Vagina (tissue), 2 donors: Measurements from ENCODE around the gene OPRL1. TPM values are rescaled to one million over a fixed set of nuclear protein-coding genes. Genes with fewer than 3 reads are reported as not detected.

Experiments used
- DNase-seq, 2 donors: peaks; one replicate each; pipeline ENCODE4 v3.0.0-alpha.2; 2017; ENCODE audit errors: extremely low spot score in 2 of 2
- H3K27ac ChIP-seq: fragments of 200-600 bp; sonication (generic); one replicate; pipeline ENCODE4 v1.5.1; 2019
- H3K27me3 ChIP-seq: fragments of 200-600 bp; sonication (generic); one replicate; pipeline ENCODE4 v1.5.1; 2019
- H3K36me3 ChIP-seq, 2 donors: fragments of 200-600 bp; sonication (generic); one replicate each; pipeline ENCODE4 v1.5.1; 2017 to 2019
- H3K4me1 ChIP-seq: fragments of 200-600 bp; sonication (generic); one replicate; pipeline ENCODE4 v1.5.1; 2019
- H3K4me3 ChIP-seq, 2 donors: fragments of 200-600 bp; sonication (generic); 1 replicate in 1 of 2; 2 replicates in 1 of 2; pipeline ENCODE4 v1.5.1; 2016 to 2019
- H3K9me3 ChIP-seq: fragments of 200-600 bp; sonication (generic); one replicate; pipeline ENCODE4 v1.5.1; 2019
- POLR2A ChIP-seq, 2 donors: fragments of 450-650 bp; IDR thresholded peaks; one replicate each; pipeline ENCODE4 v1.6.1; 2017; ENCODE audit warnings: antibody characterized with exemption in 2 of 2, mild to moderate bottlenecking in 2 of 2, moderate library complexity in 2 of 2
- POLR2AphosphoS5 ChIP-seq, 2 donors: sonication (generic); formaldehyde crosslinking; IDR thresholded peaks; one replicate each; pipeline ENCODE4 v1.9.0; 2017; ENCODE audit warnings: antibody characterized with exemption in 2 of 2, mild to moderate bottlenecking in 2 of 2, low read depth in 1 of 2; ENCODE audit not compliant: insufficient read depth in 1 of 2
- intact Hi-C: fragments of 100-400 bp; cut with DNase I; formaldehyde crosslinking; loops from one replicate; pipeline ENCODE4 v1.15.1; 2023
- total RNA-seq: library from RNA; depleted of rRNA; stranded (reverse); fragments of >200 nt; gene quantifications from one replicate; pipeline ENCODE4 v1.2.3, GENCODE V29; 2016
- TF ChIP-seq, protein P1 (sequence below), 3 experiments: fragments of 450-650 bp in 2 of 3; fragments of 200-600 bp in 1 of 3; sonication (generic) in 1 of 3; IDR thresholded peaks; one replicate each; pipeline ENCODE4 v1.5.1; 2017 to 2019; ENCODE audit warnings: antibody characterized with exemption in 3 of 3, mild to moderate bottlenecking in 2 of 3, moderate library complexity in 2 of 3

OPRL1 gene
- total RNA-seq, 1 donor from 2014 or later: 1.5 TPM

DNA sequence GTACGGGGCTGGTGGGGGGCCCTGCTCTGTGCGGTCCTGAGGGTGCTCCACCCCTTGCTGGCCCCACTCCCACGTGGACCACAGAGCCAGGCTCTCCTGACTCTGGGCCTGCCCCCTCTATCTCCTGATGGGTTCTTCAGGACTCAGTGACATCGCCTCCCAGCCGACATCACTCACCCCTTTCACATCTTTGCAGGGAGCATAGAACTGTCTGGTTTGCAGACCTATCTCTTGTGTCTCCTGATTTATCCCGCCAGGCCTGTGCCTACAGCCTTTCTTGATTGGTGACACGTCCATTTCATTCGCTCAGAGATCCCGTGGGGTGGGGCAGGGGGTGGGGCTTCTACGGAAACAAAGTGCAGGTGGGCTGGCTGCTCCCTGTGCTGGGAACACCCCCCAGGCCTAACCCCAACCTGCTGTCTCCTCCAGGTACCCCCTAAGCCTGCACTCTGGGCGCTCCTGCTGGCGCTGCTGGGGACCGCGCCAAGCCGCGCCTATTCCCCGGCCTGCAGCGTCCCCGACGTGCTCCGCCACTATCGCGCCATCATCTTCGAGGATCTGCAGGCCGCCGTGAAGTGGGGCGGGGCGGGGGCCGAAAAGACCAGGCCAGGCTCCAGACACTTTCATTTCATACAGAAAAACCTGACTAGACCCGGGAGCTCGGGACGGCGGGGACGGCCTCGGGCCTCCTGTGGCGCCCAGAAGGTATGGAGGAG lies 42.2 kb upstream of the OPRL1 start:
- peaks cover 46% of the 10 kb centered on the region for H3K4me1 ChIP-seq
- peak overlapping the region; percentile 47 to 60 for H3K4me3 ChIP-seq
- H3K36me3 ChIP-seq: peaks cover 0 to 5% of the 10 kb centered on the region in 2 donors
- DNase-seq: no peak
- H3K27ac ChIP-seq: no peak overlapping the region
- intact Hi-C loops: no loop called here
- TF ChIP-seq, protein P1, sequence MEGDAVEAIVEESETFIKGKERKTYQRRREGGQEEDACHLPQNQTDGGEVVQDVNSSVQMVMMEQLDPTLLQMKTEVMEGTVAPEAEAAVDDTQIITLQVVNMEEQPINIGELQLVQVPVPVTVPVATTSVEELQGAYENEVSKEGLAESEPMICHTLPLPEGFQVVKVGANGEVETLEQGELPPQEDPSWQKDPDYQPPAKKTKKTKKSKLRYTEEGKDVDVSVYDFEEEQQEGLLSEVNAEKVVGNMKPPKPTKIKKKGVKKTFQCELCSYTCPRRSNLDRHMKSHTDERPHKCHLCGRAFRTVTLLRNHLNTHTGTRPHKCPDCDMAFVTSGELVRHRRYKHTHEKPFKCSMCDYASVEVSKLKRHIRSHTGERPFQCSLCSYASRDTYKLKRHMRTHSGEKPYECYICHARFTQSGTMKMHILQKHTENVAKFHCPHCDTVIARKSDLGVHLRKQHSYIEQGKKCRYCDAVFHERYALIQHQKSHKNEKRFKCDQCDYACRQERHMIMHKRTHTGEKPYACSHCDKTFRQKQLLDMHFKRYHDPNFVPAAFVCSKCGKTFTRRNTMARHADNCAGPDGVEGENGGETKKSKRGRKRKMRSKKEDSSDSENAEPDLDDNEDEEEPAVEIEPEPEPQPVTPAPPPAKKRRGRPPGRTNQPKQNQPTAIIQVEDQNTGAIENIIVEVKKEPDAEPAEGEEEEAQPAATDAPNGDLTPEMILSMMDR (IDR thresholded peaks at IDR 0.05): no peak
- TF ChIP-seq POLR2AphosphoS5 (IDR thresholded peaks at IDR 0.05; ENCODE audit: insufficient read depth in 1 of 2, low read depth in 1 of 2) (no peak), POLR2A (IDR thresholded peaks at IDR 0.05) (no peak)
- H3K27me3 ChIP-seq: peaks cover 7% of the 10 kb centered on the region
- no peaks in the 10 kb centered on the region for H3K9me3 ChIP-seq

DNA sequence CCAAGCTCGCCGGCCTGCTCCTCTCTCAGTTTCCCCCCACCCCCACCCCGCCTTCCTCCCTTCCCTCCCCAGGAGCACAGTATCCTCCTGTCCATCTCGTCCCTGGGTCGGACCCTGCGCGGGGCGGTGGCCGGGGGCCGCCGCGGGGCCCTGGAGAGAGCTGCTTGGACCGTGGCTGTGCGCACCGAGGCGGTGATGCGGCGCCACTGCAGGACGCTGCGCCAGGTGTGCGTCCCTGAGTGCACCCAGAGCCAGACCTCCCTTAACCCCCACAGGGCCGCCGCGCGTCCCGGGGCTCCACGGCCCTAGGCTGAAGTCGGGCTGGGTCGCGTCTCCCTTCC lies 41.7 kb upstream of the OPRL1 start:
- Histone ChIP-seq H3K9me3 (no peaks in the 10 kb centered on the region), H3K4me3 (peak overlapping the region; percentile 47 to 60), H3K4me1 (peaks cover 46% of the 10 kb centered on the region), H3K36me3 (no peaks in the 10 kb centered on the region), H3K27me3 (peaks cover 7% of the 10 kb centered on the region), H3K27ac (no peak overlapping the region)
- no peak for DNase-seq
- intact Hi-C loops: no loop called here
- TF ChIP-seq POLR2A (IDR thresholded peaks at IDR 0.05) (no peak), POLR2AphosphoS5 (IDR thresholded peaks at IDR 0.05; ENCODE audit: insufficient read depth in 1 of 2, low read depth in 1 of 2) (no peak)
- TF ChIP-seq, protein P1 (IDR thresholded peaks at IDR 0.05): no peak

DNA sequence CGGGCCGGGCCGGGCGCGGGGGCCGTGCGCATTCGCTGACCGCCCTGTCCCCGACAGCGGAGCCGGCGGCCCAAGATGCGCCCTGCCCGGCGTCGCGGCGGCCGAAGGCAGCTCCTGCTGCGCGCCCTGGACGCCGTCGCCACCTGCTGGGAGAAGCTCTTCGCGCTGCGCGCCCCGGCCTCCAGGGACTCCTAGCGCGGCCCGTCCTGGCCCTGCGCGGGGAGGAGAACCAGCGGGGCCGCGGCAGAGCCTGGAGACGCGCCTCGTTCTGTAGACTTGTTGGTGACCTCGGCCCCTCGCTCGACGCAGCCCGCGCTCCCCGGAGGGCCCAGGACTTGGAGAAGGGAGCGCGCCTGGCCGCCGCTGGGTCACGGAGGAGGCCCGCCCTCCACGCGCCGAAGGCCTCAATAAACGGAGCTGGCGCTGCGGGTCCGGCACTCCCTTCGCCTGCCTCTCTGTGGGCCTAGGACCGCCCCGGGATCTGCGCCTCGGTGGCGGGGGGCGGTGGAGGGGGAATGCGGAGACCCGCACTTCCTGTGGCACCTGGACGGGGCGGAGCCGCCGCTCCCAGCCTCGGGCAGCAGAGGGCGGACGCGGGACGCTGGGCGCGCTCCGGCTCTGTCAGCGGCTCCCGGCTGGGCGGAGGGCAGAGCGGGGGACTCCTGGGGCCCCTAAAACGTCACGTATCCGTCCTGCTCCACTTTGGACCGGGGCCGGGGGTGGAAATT lies 41.2 kb upstream of the OPRL1 start:
- Histone ChIP-seq H3K36me3 (no peaks in the 10 kb centered on the region), H3K4me1 (peaks cover 46% of the 10 kb centered on the region), H3K27me3 (peaks cover 7% of the 10 kb centered on the region), H3K27ac (peak overlapping the region; percentile 21), H3K4me3 (peak overlapping the region; percentile 47 to 60), H3K9me3 (no peaks in the 10 kb centered on the region)
- intact Hi-C loops: no loop called here
- no peak for TF ChIP-seq POLR2A (IDR thresholded peaks at IDR 0.05)
- TF ChIP-seq, protein P1 (IDR thresholded peaks at IDR 0.05): peak in 2 of 3 experiments; percentile 22 to 56
- TF ChIP-seq POLR2AphosphoS5 (IDR thresholded peaks at IDR 0.05; ENCODE audit: insufficient read depth in 1 of 2, low read depth in 1 of 2): peak in 1 of 2 donors; percentile 49
- no peak for DNase-seq

DNA sequence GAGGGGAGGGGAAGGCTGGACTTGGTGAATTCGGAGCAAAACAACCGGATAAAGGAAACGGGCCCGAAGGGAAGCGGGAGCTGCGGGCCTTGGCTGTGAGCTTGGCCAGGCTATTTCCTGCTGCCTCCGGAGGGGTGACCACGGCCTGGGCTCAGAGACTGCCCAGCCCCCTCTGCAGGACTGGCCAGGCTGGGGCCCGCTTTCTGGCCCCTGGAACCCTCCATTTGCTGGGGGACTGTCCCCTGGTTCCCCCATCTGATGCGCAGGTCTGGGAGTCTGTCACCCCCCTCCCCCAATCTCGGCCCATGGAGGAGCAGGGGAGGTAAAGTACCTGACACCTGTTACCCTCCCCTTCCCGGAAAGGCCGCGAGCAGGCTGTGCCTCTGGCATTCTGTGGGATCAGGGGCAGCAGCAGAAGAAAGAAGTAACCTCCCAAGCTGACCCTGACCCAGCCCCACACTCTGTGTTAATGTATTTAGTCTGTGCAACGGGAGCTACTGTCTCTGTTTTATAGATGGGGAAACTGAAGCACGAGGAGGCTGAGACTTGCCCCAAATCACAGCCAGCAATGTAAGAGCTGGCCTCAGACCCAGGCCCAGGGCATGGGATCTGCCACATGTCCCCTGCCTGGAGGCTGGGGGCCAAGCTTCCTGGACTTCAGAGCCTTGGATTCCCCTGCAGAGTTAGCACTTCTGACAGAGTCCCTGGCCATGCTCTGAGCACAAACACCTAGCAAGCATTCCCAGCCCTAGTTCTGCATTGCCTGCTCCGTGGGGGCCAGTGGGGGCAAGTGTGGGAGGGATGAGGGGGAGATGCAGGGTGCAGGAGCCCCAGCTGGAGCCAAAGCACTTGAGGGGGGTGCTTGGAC lies 40.4 kb upstream of the OPRL1 start:
- no peaks in the 10 kb centered on the region for H3K9me3 ChIP-seq
- no peak for TF ChIP-seq POLR2A (IDR thresholded peaks at IDR 0.05)
- TF ChIP-seq POLR2AphosphoS5 (IDR thresholded peaks at IDR 0.05; ENCODE audit: insufficient read depth in 1 of 2, low read depth in 1 of 2): peak in 1 of 2 donors; percentile 16
- peaks cover 7% of the 10 kb centered on the region for H3K27me3 ChIP-seq
- intact Hi-C loops: no loop called here
- H3K36me3 ChIP-seq: no peaks in the 10 kb centered on the region
- peak overlapping the region; percentile 47 to 60 for H3K4me3 ChIP-seq
- peaks cover 46% of the 10 kb centered on the region for H3K4me1 ChIP-seq
- no peak for DNase-seq
- peak overlapping the region; percentile 21 for H3K27ac ChIP-seq
